IgD-negative memory B cell (primary cell): ENCODE results near the gene TNFRSF25. TPM values are rescaled to one million over a fixed set of nuclear protein-coding genes. Genes with fewer than 3 reads are reported as not detected.
A peak's percentile ranks its signal among the peaks of the same experiment; 100 is the strongest.

Source experiments
- H3K27ac Mint-ChIP-seq, 3 donors: one replicate each; pipeline ENCODE4 v1.8.0; 2020 to 2022; ENCODE audit warnings: mild to moderate bottlenecking in 3 of 3, mixed read lengths in 3 of 3, moderate library complexity in 1 of 3
- H3K27me3 Mint-ChIP-seq: one replicate; pipeline ENCODE4 v1.8.0; 2021; ENCODE audit warnings: mixed read lengths
- H3K36me3 Mint-ChIP-seq: one replicate; pipeline ENCODE4 v1.8.0; 2020; ENCODE audit warnings: mild to moderate bottlenecking, mixed read lengths
- H3K4me1 Mint-ChIP-seq, 3 donors: one replicate each; pipeline ENCODE4 v1.8.0; 2020 to 2022; ENCODE audit warnings: mixed read lengths in 3 of 3, mild to moderate bottlenecking in 1 of 3
- H3K4me3 Mint-ChIP-seq, 4 donors: one replicate each; pipeline ENCODE4 v1.8.0; 2020 to 2022; ENCODE audit warnings: mild to moderate bottlenecking in 4 of 4, mixed read lengths in 4 of 4, moderate library complexity in 3 of 4
- H3K9me3 Mint-ChIP-seq, 3 donors: one replicate each; pipeline ENCODE4 v1.8.0; 2020 to 2021; ENCODE audit warnings: mixed read lengths in 3 of 3, mild to moderate bottlenecking in 1 of 3
- polyA plus RNA-seq: library from polyadenylated mRNA; unstranded; fragments of 300-500 nt; fragmentation: Illumina TruSeq; gene quantifications from one replicate; pipeline ENCODE4 v1.2.3, GENCODE V29; 2021

TNFRSF25 gene
- polyA plus RNA-seq, 1 donor from 2014 or later: 2.3 TPM

DNA sequence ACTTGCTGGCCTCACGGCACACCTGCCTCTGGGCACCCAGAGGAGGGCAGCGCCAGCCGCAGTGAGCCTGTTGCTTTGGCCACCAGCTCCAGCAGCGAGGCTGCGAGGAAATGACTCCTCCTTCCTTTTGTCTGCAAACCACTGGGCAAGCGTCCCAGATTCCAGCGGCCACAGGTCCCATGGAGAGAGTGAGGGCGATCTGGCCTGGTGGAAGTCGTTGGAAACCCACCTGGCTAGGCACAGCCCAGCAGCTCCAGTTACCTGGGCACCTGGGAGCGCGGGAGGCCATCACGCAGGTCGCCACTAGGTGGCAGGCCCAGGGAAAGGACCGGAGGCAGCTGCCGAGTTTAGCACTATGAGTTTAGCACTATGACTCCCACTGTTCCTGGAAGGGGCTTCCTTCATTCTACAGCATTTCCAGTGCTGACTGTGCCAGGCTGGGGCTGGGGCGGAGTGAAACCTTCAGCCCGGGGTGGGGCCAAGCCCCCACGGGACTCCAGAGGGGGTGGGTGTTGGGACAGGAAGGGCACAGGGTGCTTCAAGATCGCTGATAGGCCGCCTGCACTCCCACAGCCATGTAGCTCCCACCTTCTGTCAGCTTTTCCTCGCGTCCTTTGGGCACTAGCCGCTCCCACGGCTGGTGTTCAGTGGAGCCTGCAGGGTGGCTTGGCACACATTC lies 42.5 kb downstream of the TNFRSF25 start:
- Mint-ChIP-seq H3K4me1 (peaks cover 1 to 8% (median 4%) of the 10 kb centered on the region in 3 donors), H3K27me3 (peaks cover 43% of the 10 kb centered on the region), H3K9me3 (no peaks in the 10 kb centered on the region), H3K4me3 (peak overlapping the region in 2 of 4 donors; percentile 84 to 87), H3K36me3 (no peaks in the 10 kb centered on the region), H3K27ac (no peak overlapping the region)

DNA sequence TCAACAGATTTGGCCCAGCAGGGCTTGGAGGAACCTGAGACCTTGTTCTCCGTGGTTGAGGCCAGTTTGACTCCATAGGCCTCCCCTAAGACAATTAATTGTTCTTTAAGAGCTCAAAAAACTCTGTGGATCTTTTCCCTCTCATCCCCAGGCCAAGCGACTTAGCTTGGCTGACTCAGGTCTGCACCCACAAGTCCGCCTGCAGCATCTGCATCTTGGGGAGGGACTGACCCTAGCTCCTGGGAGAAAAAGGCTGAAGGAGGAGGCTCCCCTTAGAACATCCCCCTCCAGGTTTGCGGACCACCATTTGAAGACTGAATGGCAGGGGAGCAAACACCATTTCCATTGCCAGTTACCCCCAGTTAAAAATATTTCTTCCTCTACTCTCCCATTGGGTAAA lies 44.7 kb downstream of the TNFRSF25 start:
- H3K9me3 Mint-ChIP-seq: no peaks in the 10 kb centered on the region
- H3K4me1 Mint-ChIP-seq: peaks cover 1 to 8% (median 4%) of the 10 kb centered on the region in 3 donors
- no peak overlapping the region for H3K27ac Mint-ChIP-seq
- peak overlapping the region; percentile 20 to 78 (median 36) for H3K4me3 Mint-ChIP-seq
- H3K36me3 Mint-ChIP-seq: no peaks in the 10 kb centered on the region
- H3K27me3 Mint-ChIP-seq: peaks cover 55% of the 10 kb centered on the region

DNA sequence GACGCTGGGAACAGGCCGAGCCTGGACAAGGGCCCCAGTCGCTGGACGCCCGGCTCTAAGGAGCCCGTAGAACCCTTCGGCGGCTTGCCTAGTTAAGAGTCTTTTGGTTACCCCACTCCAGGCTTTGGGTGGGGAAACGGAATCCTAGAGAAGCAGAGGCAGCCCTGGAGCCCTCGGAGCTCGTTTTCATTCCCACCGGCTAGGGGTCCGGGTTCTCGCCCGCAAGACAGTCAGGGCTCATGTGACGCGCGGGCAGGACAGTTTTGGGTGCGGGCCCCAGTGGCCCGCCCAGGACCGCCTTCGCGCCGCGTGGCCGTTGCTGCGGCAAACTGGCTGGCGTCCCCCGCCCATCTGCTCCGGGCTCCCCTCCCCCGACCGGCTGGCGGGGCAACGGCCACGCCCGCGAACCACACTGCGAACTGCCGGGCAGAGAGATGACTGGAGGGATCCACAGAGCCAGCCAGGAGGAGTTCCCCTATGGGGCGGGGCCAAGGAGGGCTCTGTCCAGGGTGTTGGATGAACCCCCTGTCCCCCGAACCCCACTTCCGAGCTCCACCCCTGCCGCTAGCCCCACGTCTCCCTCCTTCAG lies 45.4 kb downstream of the TNFRSF25 start:
- Mint-ChIP-seq H3K9me3 (no peaks in the 10 kb centered on the region), H3K36me3 (no peaks in the 10 kb centered on the region), H3K27me3 (peaks cover 60% of the 10 kb centered on the region), H3K4me3 (peak overlapping the region in 2 of 4 donors; percentile 30 to 78), H3K27ac (no peak overlapping the region), H3K4me1 (peaks cover 1 to 8% (median 4%) of the 10 kb centered on the region in 3 donors)

DNA sequence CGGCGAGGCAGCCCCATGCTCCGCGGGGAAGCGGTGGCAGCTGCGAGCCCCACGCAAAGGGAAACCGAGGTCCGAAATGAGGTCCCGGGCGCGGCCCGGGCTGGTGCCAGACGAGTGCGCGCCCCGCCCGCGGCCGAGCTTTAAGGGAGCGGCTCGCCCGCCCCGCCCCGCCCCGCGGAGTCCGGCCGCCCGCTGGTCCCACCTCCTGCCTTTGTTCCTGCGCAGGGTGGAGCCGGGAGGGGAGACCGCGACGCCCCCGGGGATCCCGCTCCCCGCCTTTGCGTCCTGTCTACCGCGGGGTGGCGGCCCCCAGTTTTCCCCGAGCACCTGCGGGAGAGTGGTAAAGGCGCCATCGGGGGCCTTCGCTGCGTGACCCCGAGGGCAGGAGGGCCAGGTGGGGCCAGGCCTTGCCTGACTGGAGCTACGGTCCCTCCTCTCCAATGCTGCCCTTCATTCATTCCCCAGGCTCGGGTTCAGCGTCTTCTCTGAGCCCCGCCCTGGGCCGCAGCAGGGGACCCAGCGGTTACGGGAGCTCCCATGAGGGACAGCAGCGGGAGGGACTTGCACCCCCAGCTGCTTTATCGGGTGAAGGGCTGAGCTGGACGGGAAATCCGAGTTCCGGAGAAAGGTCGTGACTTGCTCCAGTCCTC lies 46.0 kb downstream of the TNFRSF25 start, which contains the start of gene HES2:
HES2 (minus strand) TSS at position 116 of the 650 bp plus-strand sequence; CDS start at position 17, 99 bp downstream.
- H3K4me3 Mint-ChIP-seq: peak within 1 kb of the TSS in 3 of 4 donors; percentile 17 to 84 (median 50)
- H3K9me3 Mint-ChIP-seq: no peaks in the 10 kb centered on the region
- H3K27ac Mint-ChIP-seq: no peak within 1 kb of the TSS
- H3K27me3 Mint-ChIP-seq: peaks cover 61% of the 10 kb centered on the region
- H3K36me3 Mint-ChIP-seq: no peaks in the 10 kb centered on the region
- peaks cover 1 to 8% (median 4%) of the 10 kb centered on the region in 3 donors for H3K4me1 Mint-ChIP-seq

DNA sequence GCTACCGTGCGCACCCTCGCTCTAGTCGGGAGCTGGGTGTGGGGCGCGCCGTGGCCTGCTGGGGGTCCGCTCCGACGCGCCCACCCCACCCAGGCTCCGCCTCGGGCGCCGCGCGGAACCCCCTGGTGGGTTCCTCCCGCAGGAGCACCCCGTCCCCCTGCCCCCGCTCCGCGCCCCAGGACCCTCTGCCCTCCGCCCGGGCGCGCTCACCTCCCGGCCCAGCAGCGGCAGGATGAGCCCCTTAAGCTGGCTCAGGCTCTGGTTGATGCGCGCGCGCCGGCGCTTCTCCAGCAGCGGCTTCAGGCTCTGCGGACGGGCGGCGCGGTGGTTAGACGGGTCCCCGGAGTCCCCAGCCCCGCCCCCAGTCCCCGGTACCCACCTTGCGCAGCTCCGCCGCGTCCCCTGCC lies 46.6 kb downstream of the TNFRSF25 start:
- H3K27ac Mint-ChIP-seq: no peak overlapping the region
- peaks cover 65% of the 10 kb centered on the region for H3K27me3 Mint-ChIP-seq
- no peak overlapping the region for H3K4me3 Mint-ChIP-seq
- H3K4me1 Mint-ChIP-seq: peaks cover 1 to 8% (median 6%) of the 10 kb centered on the region in 3 donors
- H3K36me3 Mint-ChIP-seq: no peaks in the 10 kb centered on the region
- no peaks in the 10 kb centered on the region for H3K9me3 Mint-ChIP-seq

DNA sequence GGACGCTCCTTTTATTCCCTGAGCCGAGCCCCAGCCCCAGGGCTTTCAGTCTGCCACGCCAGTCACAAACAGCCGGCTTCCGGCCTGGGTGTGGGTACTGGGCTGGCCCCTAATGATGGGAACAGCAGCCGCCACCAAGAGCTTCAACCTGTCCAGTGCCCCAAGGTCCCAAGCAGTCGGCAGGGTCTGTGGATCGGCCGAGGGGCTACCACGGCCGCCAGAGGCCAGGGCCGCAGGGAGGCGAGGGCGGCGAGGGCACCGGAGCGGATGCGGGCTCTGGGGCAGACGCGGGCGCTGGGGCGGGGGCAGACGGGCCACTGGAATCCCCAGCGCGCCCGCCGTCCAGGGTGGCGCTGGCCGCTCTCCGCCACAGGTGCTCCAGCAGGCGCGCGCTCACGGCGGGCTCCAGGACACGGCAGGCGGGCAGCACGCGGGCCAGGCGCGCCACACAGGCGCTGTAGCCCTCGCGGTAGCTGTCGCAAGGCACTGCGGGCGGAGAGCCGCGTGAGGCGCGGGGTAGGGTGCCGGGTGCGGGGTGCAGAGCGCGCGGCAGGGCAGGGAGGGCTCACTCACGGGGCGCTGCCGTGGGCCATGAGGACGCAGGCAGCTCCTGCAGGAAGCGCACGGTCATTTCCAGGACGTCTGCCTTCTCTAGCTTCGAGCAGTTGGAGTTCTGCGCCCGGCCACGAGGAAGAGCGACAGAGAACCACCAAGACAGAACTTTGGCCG lies 47.1 kb downstream of the TNFRSF25 start:
- Mint-ChIP-seq H3K36me3 (no peaks in the 10 kb centered on the region), H3K27ac (no peak overlapping the region), H3K9me3 (no peaks in the 10 kb centered on the region), H3K4me1 (peaks cover 1 to 8% (median 5%) of the 10 kb centered on the region in 3 donors), H3K4me3 (peak overlapping the region in 1 of 4 donors; percentile 41), H3K27me3 (peaks cover 65% of the 10 kb centered on the region)

DNA sequence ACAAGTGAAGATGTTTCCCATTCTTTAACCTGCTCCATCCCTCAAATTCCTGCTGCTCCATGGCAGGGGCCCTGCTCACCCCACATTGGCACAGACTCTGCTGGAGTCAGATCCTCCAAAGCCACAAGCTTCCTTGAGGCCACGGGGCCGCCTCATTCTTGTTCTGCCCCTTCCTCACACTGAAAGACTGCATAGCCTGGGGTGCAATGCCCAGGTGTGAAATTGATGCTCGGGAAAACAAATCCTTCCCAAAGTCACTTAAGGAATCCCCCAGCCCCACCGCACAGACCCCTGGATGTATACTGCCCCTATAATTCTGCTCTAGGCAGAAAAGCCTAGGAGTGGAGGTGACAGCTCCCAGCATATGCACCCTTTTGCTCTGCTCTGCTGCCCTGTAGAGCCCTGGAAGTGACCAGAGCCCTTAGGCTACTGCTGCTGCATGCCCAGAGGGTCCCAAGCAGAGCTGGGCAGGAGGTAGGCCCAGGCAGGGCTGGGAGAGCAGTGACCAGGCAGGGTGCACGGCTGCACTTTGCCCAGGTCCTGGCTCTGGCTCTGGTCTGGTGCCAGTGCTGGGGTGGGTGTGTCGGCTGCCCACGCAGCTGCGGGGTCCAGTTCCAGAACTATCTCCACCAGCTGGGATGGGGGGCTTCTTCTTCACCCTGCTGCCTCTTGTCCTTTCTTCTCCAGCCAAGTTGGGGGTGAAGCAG lies 47.9 kb downstream of the TNFRSF25 start:
- H3K4me3 Mint-ChIP-seq: peak overlapping the region in 1 of 4 donors; percentile 9
- peaks cover 1 to 8% (median 3%) of the 10 kb centered on the region in 3 donors for H3K4me1 Mint-ChIP-seq
- peaks cover 63% of the 10 kb centered on the region for H3K27me3 Mint-ChIP-seq
- H3K27ac Mint-ChIP-seq: no peak overlapping the region
- H3K36me3 Mint-ChIP-seq: no peaks in the 10 kb centered on the region
- no peaks in the 10 kb centered on the region for H3K9me3 Mint-ChIP-seq

DNA sequence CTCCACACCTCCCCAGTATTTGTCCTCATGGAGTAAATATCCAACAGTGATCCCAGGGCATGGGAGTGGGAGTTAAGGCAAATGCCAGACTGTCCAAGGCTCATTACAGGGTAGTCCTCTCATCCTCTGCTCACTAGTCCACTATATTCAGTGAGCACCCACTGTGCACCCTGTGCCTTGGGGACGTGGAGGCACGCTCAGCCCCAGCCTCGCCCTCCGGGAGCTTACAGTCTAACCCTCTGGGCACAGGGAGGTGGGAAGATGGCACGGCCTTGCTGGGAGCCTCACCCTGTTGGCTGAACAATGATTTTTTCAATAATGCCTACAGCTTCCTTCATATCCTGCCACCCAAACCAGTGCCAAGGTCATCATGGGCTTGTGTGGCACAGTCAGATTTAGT lies 49.1 kb downstream of the TNFRSF25 start:
- Mint-ChIP-seq H3K9me3 (no peaks in the 10 kb centered on the region), H3K4me3 (no peak overlapping the region), H3K4me1 (peaks cover 1 to 8% (median 3%) of the 10 kb centered on the region in 3 donors), H3K36me3 (no peaks in the 10 kb centered on the region), H3K27ac (no peak overlapping the region), H3K27me3 (peaks cover 55% of the 10 kb centered on the region)

DNA sequence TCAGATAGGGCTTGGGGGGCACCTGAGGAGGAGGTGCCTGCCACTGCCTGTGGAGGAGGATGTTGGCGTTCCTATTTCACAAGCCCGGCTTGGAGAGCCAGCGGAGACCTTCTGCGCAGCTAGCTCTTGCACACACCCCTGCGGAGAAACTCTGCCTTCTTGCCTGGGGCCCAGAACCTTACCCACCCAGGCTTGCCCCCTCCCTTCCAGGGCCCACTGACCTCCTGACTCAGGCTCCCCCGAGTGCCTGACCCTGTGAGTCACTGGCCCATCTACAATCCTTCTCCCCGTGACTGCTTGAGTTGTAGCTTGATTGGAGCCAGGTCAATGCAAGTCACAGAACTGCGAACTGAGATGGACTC lies 49.7 kb downstream of the TNFRSF25 start:
- Mint-ChIP-seq H3K36me3 (no peaks in the 10 kb centered on the region), H3K4me3 (no peak overlapping the region), H3K4me1 (peaks cover 1 to 3% (median 3%) of the 10 kb centered on the region in 3 donors), H3K27ac (no peak overlapping the region), H3K27me3 (peaks cover 51% of the 10 kb centered on the region), H3K9me3 (no peaks in the 10 kb centered on the region)

DNA sequence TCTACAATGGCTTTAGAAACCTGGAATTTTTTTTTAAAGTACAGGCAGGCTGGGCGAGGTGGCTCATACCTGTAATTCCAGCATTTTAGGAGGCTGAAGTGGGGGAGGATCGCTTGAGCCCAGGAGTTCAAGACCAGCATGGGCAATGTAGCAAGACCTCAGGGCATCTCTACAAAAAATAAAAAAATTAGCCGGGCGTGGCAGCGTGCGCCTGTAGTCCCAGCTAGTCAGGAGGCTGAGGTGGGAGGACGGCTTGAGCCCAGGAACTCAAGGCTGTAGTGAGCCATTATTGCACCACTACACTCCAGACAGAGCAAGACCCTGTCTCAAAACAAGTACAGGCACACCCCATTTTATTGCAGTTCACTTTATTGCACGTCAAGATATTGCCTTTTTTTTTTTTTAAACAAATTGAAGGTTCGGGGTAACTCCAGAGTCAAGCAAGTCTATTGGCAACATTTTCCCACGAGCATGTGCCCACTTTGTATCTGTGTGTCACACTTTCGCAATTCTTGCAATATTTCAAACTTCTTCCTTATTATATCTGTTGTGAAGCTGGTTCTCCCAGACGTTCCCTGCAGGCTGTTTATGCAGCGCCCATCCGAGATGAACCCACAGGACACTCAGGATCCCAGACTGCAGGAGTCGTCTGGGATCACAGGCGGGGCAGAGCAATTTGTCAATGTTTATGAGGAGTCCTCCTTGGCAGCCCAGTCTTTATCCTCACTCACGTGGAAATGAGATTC lies 50.9 kb downstream of the TNFRSF25 start:
- H3K4me1 Mint-ChIP-seq: peaks cover 0 to 3% (median 1%) of the 10 kb centered on the region in 3 donors
- no peak overlapping the region for H3K4me3 Mint-ChIP-seq
- peaks cover 46% of the 10 kb centered on the region for H3K27me3 Mint-ChIP-seq
- no peaks in the 10 kb centered on the region for H3K36me3 Mint-ChIP-seq
- no peak overlapping the region for H3K27ac Mint-ChIP-seq
- H3K9me3 Mint-ChIP-seq: no peaks in the 10 kb centered on the region

DNA sequence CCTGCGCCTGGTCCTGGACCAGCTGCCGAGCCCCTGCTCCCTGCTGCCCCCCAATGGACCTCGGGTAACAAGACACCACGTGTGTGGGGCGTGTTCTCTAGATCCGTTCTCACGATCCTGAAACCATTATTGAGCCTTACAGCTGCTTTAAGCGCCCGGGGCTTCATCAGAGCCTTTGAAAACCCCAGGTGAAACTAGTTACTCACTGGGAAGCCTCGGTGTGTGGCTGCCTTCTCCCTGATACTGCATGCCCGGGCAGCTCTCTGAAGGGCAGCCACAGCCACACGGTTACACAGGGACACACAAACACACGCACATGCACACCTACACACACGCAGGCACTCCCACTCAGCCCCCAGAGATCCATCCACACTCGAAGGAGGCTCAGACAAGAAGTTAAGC lies 51.5 kb downstream of the TNFRSF25 start:
- H3K4me1 Mint-ChIP-seq: peaks cover 0 to 3% (median 1%) of the 10 kb centered on the region in 3 donors
- H3K27ac Mint-ChIP-seq: no peak overlapping the region
- no peaks in the 10 kb centered on the region for H3K9me3 Mint-ChIP-seq
- H3K27me3 Mint-ChIP-seq: peaks cover 46% of the 10 kb centered on the region
- no peaks in the 10 kb centered on the region for H3K36me3 Mint-ChIP-seq
- H3K4me3 Mint-ChIP-seq: no peak overlapping the region

DNA sequence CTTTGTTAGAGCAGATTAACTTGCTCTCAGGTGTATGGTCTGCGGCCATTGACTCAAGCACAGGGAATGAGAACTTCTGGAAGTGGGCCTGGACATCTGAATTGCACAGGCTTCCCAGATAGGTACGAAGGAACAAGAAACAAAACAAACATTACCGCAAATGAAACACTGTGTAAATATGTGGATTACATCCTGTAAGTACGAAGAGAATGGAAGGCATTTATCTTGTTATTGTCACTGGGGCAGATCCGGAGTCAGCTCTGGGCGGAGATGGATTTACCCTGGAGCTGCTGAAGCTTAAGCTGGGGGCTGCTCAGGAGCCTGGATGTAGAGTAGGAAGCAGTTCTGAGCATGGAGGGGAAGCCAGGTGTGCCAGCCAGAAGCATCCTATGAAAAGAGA lies 53.1 kb downstream of the TNFRSF25 start:
- Mint-ChIP-seq H3K27ac (no peak overlapping the region), H3K27me3 (peaks cover 44% of the 10 kb centered on the region), H3K9me3 (no peaks in the 10 kb centered on the region), H3K36me3 (no peaks in the 10 kb centered on the region), H3K4me3 (no peak overlapping the region), H3K4me1 (peaks cover 0 to 3% (median 0%) of the 10 kb centered on the region in 3 donors)
